Measurements from ENCODE around the gene IGFL2.

Gene IGFL2

DNA sequence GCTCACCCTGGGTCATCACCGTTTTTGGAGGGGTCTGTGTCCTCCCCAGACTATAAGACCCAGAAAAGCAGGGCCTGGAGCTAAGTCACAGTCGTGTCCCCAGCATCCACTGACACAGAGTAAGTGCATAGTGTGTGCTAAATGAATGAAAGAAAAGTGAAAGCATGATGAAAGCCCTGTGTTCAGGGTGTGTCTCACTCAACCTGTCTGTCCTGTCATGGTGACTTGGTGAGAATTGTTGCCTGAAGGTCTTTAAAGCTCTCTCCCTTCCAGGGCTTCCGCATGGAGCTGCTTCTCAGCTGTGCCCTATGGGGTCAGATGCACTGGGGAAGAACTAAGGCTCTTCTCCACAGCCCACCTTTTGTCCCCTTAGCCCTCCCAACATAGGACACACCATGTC is 61.0 kb downstream of the IGFL2 start:
- no peak for DNase-seq (ENCODE audit: low spot score)

DNA sequence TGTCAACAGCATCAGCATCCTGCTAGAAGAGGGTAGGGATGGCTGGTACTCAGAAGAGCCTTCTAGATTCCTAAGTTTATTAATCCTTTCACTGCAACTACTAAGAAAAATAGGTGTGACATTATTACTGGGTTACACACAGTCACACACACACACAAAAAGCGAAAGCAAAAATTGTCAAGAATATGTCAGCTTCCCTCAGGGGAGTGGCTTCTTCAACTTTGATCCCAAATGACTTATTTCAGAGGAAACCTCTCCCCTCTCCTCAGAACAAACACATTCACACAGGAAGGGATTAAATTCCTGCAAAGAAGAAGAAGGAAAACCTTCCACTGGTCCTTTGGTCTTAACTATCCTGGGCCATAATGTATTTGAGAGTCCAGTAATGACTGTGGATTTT is 61.4 kb downstream of the IGFL2 start:
- DNase-seq (ENCODE audit: low spot score) = no peak

DNA sequence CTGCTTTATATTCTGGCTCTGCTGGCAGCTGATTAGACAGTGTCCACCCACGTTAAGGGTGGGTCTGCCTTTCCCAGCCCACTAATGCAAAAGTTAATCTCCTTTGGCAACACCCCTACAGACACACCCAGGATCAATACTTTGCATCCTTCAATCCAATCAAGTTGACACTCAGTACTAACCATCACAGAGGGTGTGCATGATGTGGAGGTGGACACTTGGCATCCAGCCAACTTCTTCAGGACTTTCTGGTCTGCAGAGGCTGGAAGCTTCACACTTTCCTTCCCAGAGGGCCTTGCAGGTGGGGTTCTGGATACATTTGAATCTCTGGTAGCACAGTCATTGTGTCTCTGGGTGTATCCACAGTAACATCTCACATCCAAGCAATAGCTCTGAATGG is 62.6 kb downstream of the IGFL2 start:
- DNase-seq (ENCODE audit: low spot score) = no peak

All from NAMALWA (cell line).